Aorta (tissue), 4 donors: ENCODE measurements around the gene MPHOSPH6. TPM values are rescaled to one million over a fixed set of nuclear protein-coding genes. Genes with fewer than 3 reads are reported as not detected.

ENCODE experiments used
- polyA plus RNA-seq, 2 donors: library from polyadenylated mRNA; stranded (reverse); fragments of 200-250 nt; gene quantifications; one replicate each; pipeline ENCODE4 v1.2.3, GENCODE V29; 2013
- total RNA-seq, 2 donors: library from RNA; stranded (reverse); fragmentation: NEBNext Ultra II Directional; extraction: Animal tissue kit (Norgen Biotek cat#: 25700); gene quantifications; one replicate each; pipeline ENCODE4 v1.2.1, GENCODE V29; 2021
- donor health status: healthy with polysubstance abuse.
- donor health status: Bipolar disorder and iron deficiency.
- donor health status: DM: no; HTN: no; CAD: no.
- donor health status: DM: yes; HTN: yes; CAD: no.

The MPHOSPH6 gene
- total and polyA plus RNA-seq, 4 donors, result 8.6 to 20.4 (median 10.5) TPM

Other genes starting within 250 kb of the MPHOSPH6 start
- gene SDR42E1, start 158.8 kb downstream of the MPHOSPH6 start, total RNA-seq, result 1 to 10 TPM; 1.2 to 2.1 TPM
- gene SDR42E1, start 158.8 kb downstream of the MPHOSPH6 start, polyA plus RNA-seq, result under 1 TPM; 0.20 to 0.63 TPM
- not detected for gene HSD17B2, start 135.0 kb downstream of the MPHOSPH6 start, total RNA-seq
- gene HSD17B2, start 135.0 kb downstream of the MPHOSPH6 start, polyA plus RNA-seq, result 10 to 100 TPM in 1 of 2 donors, 1 to 10 TPM in 1; 1.5 to 16.4 TPM